ENCODE measurements around the gene MTPN. TPM values are rescaled to one million over a fixed set of nuclear protein-coding genes. Genes with fewer than 3 reads are reported as not detected.
A peak's percentile ranks its signal among the peaks of the same experiment; 100 is the strongest.

Gene MTPN
- total RNA-seq, 4 donors from 2014 or later: 76.6 to 80.2 (median 79.0) TPM

DNA sequence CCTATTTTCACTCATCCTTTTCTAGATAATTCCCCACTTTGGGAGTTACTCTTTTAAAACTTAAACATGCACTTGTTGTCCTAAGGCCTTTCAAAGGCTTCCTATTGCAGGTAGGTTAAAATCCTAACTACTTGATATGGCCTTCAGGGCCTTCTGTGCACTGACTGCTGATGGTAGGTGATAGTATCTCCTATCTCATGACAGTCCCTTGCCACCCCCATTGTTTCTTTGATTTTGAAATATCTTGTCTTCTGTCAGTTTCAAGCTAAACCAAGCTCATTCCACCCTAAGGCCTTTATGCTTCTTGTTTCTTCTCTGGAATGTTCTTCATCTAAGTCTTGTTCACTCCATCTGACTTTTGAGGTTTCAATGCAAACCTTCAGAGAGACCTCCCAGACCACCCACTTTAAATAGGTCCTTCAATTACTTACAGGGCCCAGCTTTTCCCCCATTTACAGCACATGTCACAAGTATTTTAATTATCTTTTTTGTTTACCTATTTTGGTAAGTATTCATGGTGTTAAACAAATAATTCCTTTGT, 2.4 kb upstream of the MTPN start:
- Histone ChIP-seq H3K4me3 (no peak overlapping the region), H3K9me3 (no peaks in the 10 kb centered on the region), H3K27ac (peak overlapping the region in 3 of 4 donors; percentile 17 to 58 (median 41)), H3K27me3 (no peaks in the 10 kb centered on the region), H3K4me1 (peaks cover 3 to 19% (median 10%) of the 10 kb centered on the region in 3 donors), H3K36me3 (no peaks in the 10 kb centered on the region)
- ATAC-seq: no peak
- TF ChIP-seq POLR2A (IDR thresholded peaks at IDR 0.05) (no peak), CTCF (IDR thresholded peaks at IDR 0.05) (no peak), EP300 (IDR thresholded peaks at IDR 0.05) (no peak), POLR2AphosphoS5 (IDR thresholded peaks at IDR 0.05) (no peak)

- no peak overlapping the region for H3K27ac ChIP-seq
- no peak for ATAC-seq
- no peaks in the 10 kb centered on the region for H3K9me3 ChIP-seq
- no peak overlapping the region for H3K4me3 ChIP-seq
- TF ChIP-seq CTCF (IDR thresholded peaks at IDR 0.05) (no peak), POLR2A (IDR thresholded peaks at IDR 0.05) (no peak), EP300 (IDR thresholded peaks at IDR 0.05) (no peak), POLR2AphosphoS5 (IDR thresholded peaks at IDR 0.05) (no peak)
- no peaks in the 10 kb centered on the region for H3K36me3 ChIP-seq
- WGBS, 2 donors (ENCODE audit: low coverage in 1 of 2): 93 to 100% methylated on average over 1 to 3 of the region's 4 CpGs
- no peaks in the 10 kb centered on the region for H3K27me3 ChIP-seq
- H3K4me1 ChIP-seq: peaks cover 3 to 29% (median 11%) of the 10 kb centered on the region in 3 donors
Observed at GRCh38 chr7:135978624-135979023, 1.5 kb upstream of the MTPN start.

GRCh38 chr7:135977742-135978066, 545 bp upstream of the MTPN start:
- whole genome bisulfite sequencing, 2 donors (ENCODE audit: low coverage in 1 of 2): 37% methylated on average over 6 of the region's 6 CpGs
- Histone ChIP-seq H3K36me3 (no peaks in the 10 kb centered on the region), H3K27me3 (no peaks in the 10 kb centered on the region), H3K9me3 (no peaks in the 10 kb centered on the region), H3K4me3 (peak overlapping the region; percentile 81 to 97), H3K4me1 (peaks cover 3 to 38% (median 11%) of the 10 kb centered on the region in 3 donors), H3K27ac (peak overlapping the region; percentile 16 to 88 (median 85))
- no peak for ATAC-seq
- no peak for TF ChIP-seq POLR2AphosphoS5 (IDR thresholded peaks at IDR 0.05)
- no peak for TF ChIP-seq EP300 (IDR thresholded peaks at IDR 0.05)
- TF ChIP-seq POLR2A (IDR thresholded peaks at IDR 0.05): no peak
- no peak for TF ChIP-seq CTCF (IDR thresholded peaks at IDR 0.05)

GRCh38 chr7:135976312-135977006, 700 bp downstream of the MTPN start:
- ATAC-seq: no peak
- no peak for TF ChIP-seq CTCF (IDR thresholded peaks at IDR 0.05)
- TF ChIP-seq EP300 (IDR thresholded peaks at IDR 0.05): no peak
- no peak for TF ChIP-seq POLR2A (IDR thresholded peaks at IDR 0.05)
- no peak for TF ChIP-seq POLR2AphosphoS5 (IDR thresholded peaks at IDR 0.05)
- peak overlapping the region; percentile 76 to 88 (median 85) for H3K27ac ChIP-seq
- H3K4me3 ChIP-seq: peak overlapping the region; percentile 81 to 97
- H3K36me3 ChIP-seq: peaks cover 0 to 5% of the 10 kb centered on the region in 2 donors
- WGBS, 2 donors (ENCODE audit: low coverage in 1 of 2): 1 to 7% methylated on average over 3 to 11 of the region's 13 CpGs
- H3K27me3 ChIP-seq: no peaks in the 10 kb centered on the region
- no peaks in the 10 kb centered on the region for H3K9me3 ChIP-seq
- H3K4me1 ChIP-seq: peaks cover 3 to 49% (median 11%) of the 10 kb centered on the region in 3 donors

GRCh38 chr7:135975166-135975565, 2.0 kb downstream of the MTPN start:
- Histone ChIP-seq H3K4me1 (peaks cover 3 to 55% (median 16%) of the 10 kb centered on the region in 3 donors), H3K4me3 (no peak overlapping the region)
- 79 to 86% methylated on average over 2 of the region's 2 CpGs for WGBS, 2 donors (ENCODE audit: low coverage in 1 of 2)

More at GRCh38 chr7:135975166-135975565, 2.0 kb downstream of the MTPN start:
- peaks cover 0 to 5% of the 10 kb centered on the region in 2 donors for H3K36me3 ChIP-seq
- H3K27ac ChIP-seq: no peak overlapping the region
- H3K9me3 ChIP-seq: no peaks in the 10 kb centered on the region
- H3K27me3 ChIP-seq: no peaks in the 10 kb centered on the region
- no peak for ATAC-seq
- TF ChIP-seq CTCF (IDR thresholded peaks at IDR 0.05): no peak
- TF ChIP-seq EP300 (IDR thresholded peaks at IDR 0.05): no peak
- no peak for TF ChIP-seq POLR2AphosphoS5 (IDR thresholded peaks at IDR 0.05)
- no peak for TF ChIP-seq POLR2A (IDR thresholded peaks at IDR 0.05)

Data from gastroesophageal sphincter (tissue), 4 donors.